CD14-positive monocyte (primary cell): ENCODE data around the gene PRR16. TPM values are rescaled to one million over a fixed set of nuclear protein-coding genes. Genes with fewer than 3 reads are reported as not detected.

Experiments used
- DNase-seq, 3 donors: peaks; one replicate each; pipeline ENCODE4 v3.0.0-alpha.2; 2011 to 2022
- H2AFZ ChIP-seq: 2 replicates; pipeline ENCODE4 v1.6.0; 2012; ENCODE audit warnings: mild to moderate bottlenecking, low read depth, low read length, inconsistent platforms; ENCODE audit not compliant: insufficient read depth, poor library complexity, severe bottlenecking
- H3K27ac ChIP-seq, 2 donors: 1 replicate in 1 of 2; 2 replicates in 1 of 2; pipeline ENCODE4 v1.5.1; 2012 to 2013; ENCODE audit warnings: low read length in 2 of 2, control low read depth in 1 of 2, inconsistent platforms in 1 of 2, low read depth in 1 of 2, mild to moderate bottlenecking in 1 of 2
- H3K27me3 ChIP-seq, 2 donors: one replicate each; pipeline versions ENCODE4 v1.6.0 to v1.6.1; 2011 to 2013; ENCODE audit warnings: low read length in 2 of 2; ENCODE audit not compliant: control insufficient read depth in 2 of 2, insufficient read depth in 2 of 2
- H3K36me3 ChIP-seq, 2 donors: replicated peaks in 1 of 2; 1 replicate in 1 of 2; 2 replicates in 1 of 2; pipeline versions ENCODE4 v1.5.1 to v1.6.1; 2012 to 2013; ENCODE audit warnings: low read length in 2 of 2, control low read depth in 1 of 2, inconsistent platforms in 1 of 2, mild to moderate bottlenecking in 1 of 2; ENCODE audit not compliant: insufficient read depth in 2 of 2, control insufficient read depth in 1 of 2
- H3K4me1 ChIP-seq, 2 donors: 1 replicate in 1 of 2; 2 replicates in 1 of 2; pipeline versions ENCODE4 v1.5.1 to v1.6.1; 2012 to 2013; ENCODE audit warnings: low read length in 2 of 2, control low read depth in 1 of 2, inconsistent platforms in 1 of 2, mild to moderate bottlenecking in 1 of 2, moderate library complexity in 1 of 2; ENCODE audit not compliant: insufficient read depth in 2 of 2, control insufficient read depth in 1 of 2
- H3K4me2 ChIP-seq: replicated peaks from 2 replicates; pipeline ENCODE3; 2012; ENCODE audit warnings: low read length, moderate library complexity, mild to moderate bottlenecking; ENCODE audit not compliant: poor library complexity, severe bottlenecking; ENCODE audit errors: extremely low read depth
- H3K4me3 ChIP-seq, 3 experiments: fragments of 200-600 bp in 1 of 3; sonication (generic) in 1 of 3; replicated peaks in 1 of 3; 1 replicate in 2 of 3; 2 replicates in 1 of 3; pipeline ENCODE4 v1.5.1; 2011 to 2013; ENCODE audit warnings: low read length in 3 of 3, mild to moderate bottlenecking in 3 of 3, control low read depth in 2 of 3, low read depth in 2 of 3, inconsistent platforms in 1 of 3, moderate library complexity in 1 of 3
- H3K79me2 ChIP-seq: 2 replicates; pipeline ENCODE4 v1.6.0; 2012; ENCODE audit warnings: mild to moderate bottlenecking, control low read depth, inconsistent platforms, low read length, moderate library complexity; ENCODE audit not compliant: insufficient read depth
- H3K9ac ChIP-seq: 2 replicates; pipeline ENCODE4 v1.6.0; 2017; ENCODE audit warnings: low read length, mild to moderate bottlenecking; ENCODE audit not compliant: insufficient read depth, poor library complexity, severe bottlenecking
- H3K9me3 ChIP-seq, 2 donors: replicated peaks in 1 of 2; 1 replicate in 1 of 2; 2 replicates in 1 of 2; pipeline versions ENCODE4 v1.5.1 to v1.6.1; 2012 to 2013; ENCODE audit warnings: low read length in 2 of 2, control low read depth in 1 of 2; ENCODE audit not compliant: control insufficient read depth in 1 of 2, insufficient read depth in 1 of 2
- H4K20me1 ChIP-seq: 2 replicates; pipeline ENCODE4 v1.6.0; 2012; ENCODE audit warnings: mild to moderate bottlenecking, low read length, control low read depth, moderate library complexity; ENCODE audit not compliant: insufficient read depth
- H3K27ac Mint-ChIP-seq, 7 donors: one replicate each; pipeline ENCODE4 v1.8.0; 2020; ENCODE audit warnings: mild to moderate bottlenecking in 7 of 7, mixed read lengths in 7 of 7, moderate library complexity in 6 of 7, inconsistent platforms in 2 of 7
- H3K27me3 Mint-ChIP-seq, 3 donors: one replicate each; pipeline ENCODE4 v1.8.0; 2021 to 2022; ENCODE audit warnings: low read depth in 3 of 3, mild to moderate bottlenecking in 3 of 3, mixed read lengths in 3 of 3, moderate library complexity in 3 of 3, inconsistent platforms in 1 of 3
- H3K36me3 Mint-ChIP-seq, 2 donors: one replicate each; pipeline ENCODE4 v1.8.0; 2020; ENCODE audit warnings: mixed read lengths in 2 of 2, inconsistent platforms in 1 of 2, mild to moderate bottlenecking in 1 of 2
- H3K4me1 Mint-ChIP-seq: one replicate; pipeline ENCODE4 v1.8.0; 2020; ENCODE audit warnings: mild to moderate bottlenecking, mixed read lengths
- H3K4me3 Mint-ChIP-seq, 2 donors: one replicate each; pipeline ENCODE4 v1.8.0; 2020; ENCODE audit warnings: mild to moderate bottlenecking in 2 of 2, mixed read lengths in 2 of 2, moderate library complexity in 1 of 2
- H3K9me3 Mint-ChIP-seq, 7 donors: one replicate each; pipeline ENCODE4 v1.8.0; 2020 to 2022; ENCODE audit warnings: mixed read lengths in 7 of 7, mild to moderate bottlenecking in 6 of 7, moderate library complexity in 6 of 7, inconsistent platforms in 2 of 7
- CTCF ChIP-seq: fragments of 200-600 bp; IDR thresholded peaks from one replicate; pipeline ENCODE4 v1.8.0; 2022; ENCODE audit warnings: antibody characterized with exemption, mild to moderate bottlenecking
- WGBS: methylation state at CpG from one replicate; pipeline ENCODE4 v1.1.5; 2013; ENCODE audit warnings: missing lambda C conversion rate; ENCODE audit not compliant: insufficient coverage; 5-methylcytosine and 5-hydroxymethylcytosine counted together
- intact Hi-C, 2 donors: fragments of 100-400 bp; cut with micrococcal nuclease; formaldehyde crosslinking; loops; one replicate each; pipeline versions ENCODE4 v1.15.0 to v1.15.1; 2023
- polyA plus RNA-seq, 3 donors: library from polyadenylated mRNA; depleted of rRNA in 1 of 3; unstranded in 2 of 3; stranded (reverse) in 1 of 3; fragments of 300-500 nt in 2 of 3; fragments of >200 nt in 1 of 3; fragmentation: Illumina TruSeq in 2 of 3; gene quantifications; 1 replicate in 2 of 3; 2 replicates in 1 of 3; pipeline ENCODE4 v1.2.3, GENCODE V29; 2012 to 2021

Gene PRR16
- polyA plus RNA-seq, 3 donors = 0.14 to 0.74 (median 0.56) TPM

GRCh38 chr5:120507800-120508463 is 43.8 kb downstream of the PRR16 start:
- Histone ChIP-seq H3K27me3 (no peaks in the 10 kb centered on the region), H3K9ac (no peak overlapping the region), H3K4me1 (no peaks in the 10 kb centered on the region), H2AFZ (no peak overlapping the region), H3K4me3 (no peak overlapping the region), H3K9me3 (no peaks in the 10 kb centered on the region), H4K20me1 (no peaks in the 10 kb centered on the region), H3K27ac (no peak overlapping the region), H3K36me3 (no peaks in the 10 kb centered on the region), H3K79me2 (no peaks in the 10 kb centered on the region), H3K4me2 (no peak overlapping the region)
- TF ChIP-seq CTCF = no peak
- H3K36me3 Mint-ChIP-seq = no peaks in the 10 kb centered on the region
- no peak overlapping the region for H3K27ac Mint-ChIP-seq
- intact Hi-C loops = no loop called here
- no peaks in the 10 kb centered on the region for H3K9me3 Mint-ChIP-seq
- 83% methylated on average over 1 of the region's 2 CpGs for WGBS
- H3K27me3 Mint-ChIP-seq = peaks cover 0 to 2% (median 0%) of the 10 kb centered on the region in 3 donors
- no peaks in the 10 kb centered on the region for H3K4me1 Mint-ChIP-seq
- no peak for DNase-seq
- no peak overlapping the region for H3K4me3 Mint-ChIP-seq

DNA sequence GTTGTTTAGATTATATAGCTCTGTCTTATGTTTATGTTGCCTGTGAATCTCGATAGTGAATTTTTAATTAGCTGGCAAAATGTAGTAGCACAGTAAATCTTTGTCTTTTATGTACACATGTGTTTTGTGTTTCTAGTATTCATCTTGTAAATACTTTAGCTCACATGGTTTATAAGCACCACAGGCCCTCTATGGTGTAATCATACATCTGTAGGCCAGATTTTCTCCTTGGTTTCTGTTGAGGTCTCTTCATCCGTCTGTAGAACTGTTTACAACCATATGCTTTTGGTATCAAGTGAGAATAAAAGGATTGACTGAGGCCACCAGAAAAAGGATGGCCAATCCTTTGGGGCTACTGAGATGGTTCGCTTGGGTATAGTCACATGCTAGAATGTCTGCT is 45.0 kb downstream of the PRR16 start:
- Mint-ChIP-seq H3K4me3 (no peak overlapping the region), H3K4me1 (no peaks in the 10 kb centered on the region), H3K27ac (no peak overlapping the region), H3K27me3 (peaks cover 0 to 3% (median 2%) of the 10 kb centered on the region in 3 donors), H3K9me3 (peaks cover 0 to 3% (median 0%) of the 10 kb centered on the region in 7 donors), H3K36me3 (no peaks in the 10 kb centered on the region)
- no peak for TF ChIP-seq CTCF
- intact Hi-C loops = no loop called here
- Histone ChIP-seq H3K27ac (no peak overlapping the region), H2AFZ (no peak overlapping the region), H3K27me3 (no peaks in the 10 kb centered on the region), H3K4me3 (no peak overlapping the region), H3K4me1 (no peaks in the 10 kb centered on the region), H3K79me2 (no peaks in the 10 kb centered on the region), H3K9me3 (no peaks in the 10 kb centered on the region), H3K9ac (no peak overlapping the region), H3K36me3 (no peaks in the 10 kb centered on the region), H3K4me2 (no peak overlapping the region), H4K20me1 (no peaks in the 10 kb centered on the region)
- no peak for DNase-seq
- 100% methylated on average over 1 of the region's 3 CpGs for WGBS
